Caki2 (cell line): ENCODE data around the gene C2orf49. TPM values are rescaled to one million over a fixed set of nuclear protein-coding genes. Genes with fewer than 3 reads are reported as not detected.

ENCODE experiments used
- DNase-seq: peaks from one replicate; pipeline ENCODE4 v3.0.0-alpha.2; 2015; ENCODE audit warnings: low read depth
- in situ Hi-C: cut with HindIII; loops from 2 replicates; pipeline ENCODE4 v1.10.0; 2016; ENCODE audit warnings: low sequenced_read_pairs, low pct_unique_long_range_greater_than_20kb, mixed read lengths
- total RNA-seq: library from RNA; depleted of rRNA; stranded (reverse); fragments of >200 nt; shearing (Covaris generic); gene quantifications from 2 replicates; pipeline ENCODE4 v1.2.3, GENCODE V29; 2014; ENCODE audit warnings: low replicate concordance; rRNA removed

Gene C2orf49
- total RNA-seq, 1 experiment from 2014 or later, result 18.6 TPM

DNA sequence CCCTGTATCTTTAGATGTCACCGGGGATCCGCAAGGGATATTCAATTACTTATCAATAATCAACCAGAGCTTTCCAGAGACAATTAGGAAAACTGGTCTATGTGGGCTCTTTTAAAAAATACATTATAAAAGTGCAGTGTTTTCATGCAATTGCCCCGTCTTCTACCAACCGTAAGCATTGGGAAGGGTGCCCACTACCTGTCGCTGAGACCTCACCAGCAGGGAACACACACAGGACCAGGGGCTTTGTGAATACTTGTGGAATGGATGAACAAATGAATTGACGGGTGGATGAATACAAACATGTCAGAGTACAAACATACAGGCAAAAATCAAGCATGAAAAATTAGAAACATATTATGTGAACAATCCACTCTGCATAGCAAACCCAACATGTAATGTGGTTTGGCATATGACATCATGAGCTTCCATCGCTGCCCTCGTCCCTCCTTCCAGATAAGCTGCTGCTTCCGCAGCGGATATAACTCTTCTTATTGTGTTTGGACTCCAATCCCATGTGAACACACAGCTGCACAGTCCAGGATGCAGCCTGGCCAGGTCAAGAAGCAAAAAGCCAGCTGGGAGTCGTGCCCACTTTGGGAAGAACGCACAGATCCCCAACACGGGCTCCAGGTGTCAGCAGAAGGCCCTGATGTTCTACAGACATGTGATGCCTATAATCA lies 56.2 kb downstream of the C2orf49 start:
- no peak for DNase-seq
- in situ Hi-C loops, result no loop called here

DNA sequence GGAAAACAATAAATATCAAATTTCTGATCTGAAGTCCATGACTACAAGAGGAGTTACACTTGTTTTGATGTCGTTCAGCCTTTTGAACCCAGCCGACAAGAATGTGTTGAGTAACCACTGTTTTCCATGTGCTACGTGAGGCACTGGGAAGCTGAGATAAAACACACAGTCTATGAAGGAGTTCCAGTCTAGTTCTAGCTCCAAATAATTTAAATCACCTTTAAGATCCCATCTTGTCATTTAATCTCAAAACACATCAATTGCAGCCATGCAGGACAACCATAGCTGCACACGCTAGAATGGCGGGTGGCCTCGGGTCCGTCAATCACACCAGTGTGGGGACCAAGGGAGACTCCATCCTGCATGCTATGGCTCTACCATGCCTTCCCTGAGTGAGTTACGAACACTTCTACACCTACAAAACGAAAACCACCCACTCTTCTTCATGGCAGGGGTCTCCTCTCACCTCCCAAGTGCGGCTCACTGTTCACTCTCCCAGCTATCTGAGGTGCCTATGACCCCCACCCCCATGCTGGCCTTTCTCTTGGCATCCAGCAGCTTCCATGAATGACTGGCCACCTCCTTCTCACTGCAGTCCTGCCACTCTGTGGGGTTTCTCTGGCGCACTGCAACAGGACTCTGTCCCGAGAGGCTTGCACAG lies 57.7 kb downstream of the C2orf49 start:
- no peak for DNase-seq
- in situ Hi-C loops, result no loop called here

DNA sequence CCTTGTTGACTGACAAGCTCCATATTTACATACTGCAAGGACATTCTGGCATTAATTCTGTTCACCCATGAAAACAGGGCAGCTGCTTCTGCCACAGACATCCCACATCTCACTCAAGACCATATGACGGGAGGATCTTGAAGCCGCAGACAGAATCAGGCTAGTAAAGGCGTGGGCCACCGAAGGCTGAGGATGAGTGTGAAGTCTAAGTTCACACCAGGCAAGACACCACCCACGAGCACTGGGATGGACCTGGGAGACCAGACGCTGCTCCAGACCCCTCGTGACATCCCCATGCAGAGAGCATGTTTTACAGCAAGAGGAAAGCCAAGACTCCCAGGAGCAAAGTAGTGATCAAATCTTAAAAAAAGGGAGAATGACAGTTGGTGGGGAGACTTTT lies 58.4 kb downstream of the C2orf49 start:
- in situ Hi-C loops, result no loop called here
- no peak for DNase-seq

DNA sequence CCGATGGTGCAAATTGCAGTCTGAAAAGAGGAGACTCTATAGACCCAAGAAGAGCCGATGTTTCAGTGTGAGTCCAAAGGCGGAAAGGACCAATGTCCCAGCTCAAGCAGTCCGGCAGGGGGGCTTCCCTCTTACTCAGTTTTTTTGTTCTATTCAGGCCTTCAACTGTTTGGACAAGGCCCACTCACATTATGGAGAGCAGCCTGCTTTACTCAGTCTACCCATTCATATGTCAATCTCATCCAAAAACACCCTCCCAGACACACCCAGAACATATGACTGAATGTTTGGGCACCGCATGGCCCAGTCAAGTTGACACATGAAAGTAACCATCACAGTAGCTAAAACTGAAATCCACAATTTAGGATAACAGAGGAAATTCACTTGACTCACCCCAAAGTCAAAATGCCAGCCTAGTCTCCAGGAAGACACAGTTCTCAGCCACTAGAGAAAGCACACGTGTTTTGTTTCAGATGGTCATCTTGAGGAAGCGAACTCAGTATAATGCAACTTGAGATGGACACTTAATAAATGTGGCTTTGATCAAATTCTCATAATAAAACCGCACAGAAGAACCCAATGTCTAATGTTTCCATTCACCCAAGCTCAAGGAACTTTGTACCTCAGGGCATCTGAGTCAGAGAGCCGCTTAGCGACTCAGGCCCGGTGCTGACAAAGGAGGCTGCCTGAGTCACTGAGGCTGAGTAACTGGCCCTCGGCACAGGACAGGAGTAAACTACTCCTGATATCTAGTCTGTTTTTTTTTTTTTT lies 59.1 kb downstream of the C2orf49 start:
- in situ Hi-C loops, result no loop called here
- DNase-seq, result peak; percentile 92

DNA sequence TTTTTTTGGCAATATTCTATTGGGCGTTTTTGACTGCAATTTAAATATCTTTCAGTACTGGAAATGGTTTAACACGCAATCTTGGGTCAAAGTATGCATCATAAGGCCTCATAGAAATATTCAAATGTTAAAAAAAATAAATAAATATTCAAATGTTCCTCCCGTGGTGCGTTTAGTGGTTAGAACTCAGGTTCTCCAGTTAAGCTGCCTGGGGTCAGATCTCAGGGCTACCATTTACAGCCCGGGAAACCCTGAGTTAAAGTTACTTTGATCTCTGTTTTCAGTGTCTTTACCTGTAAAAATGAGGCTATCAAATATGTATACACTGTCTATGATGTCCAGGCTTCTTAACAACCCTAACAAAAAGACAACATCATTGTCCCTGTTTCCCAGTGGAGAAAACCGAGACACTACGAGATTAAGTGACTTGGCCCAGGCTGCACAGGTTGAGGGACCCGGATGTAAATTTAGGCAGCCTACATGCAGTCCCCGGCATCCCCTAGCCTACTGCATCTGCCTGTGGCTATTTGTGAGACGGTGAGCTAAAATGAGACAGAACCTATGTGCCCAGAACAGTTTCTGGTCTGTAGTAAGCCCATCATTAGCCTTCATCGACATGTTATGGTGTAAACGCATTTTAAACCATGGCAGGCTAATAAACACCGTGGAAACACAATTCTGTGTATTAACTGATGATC lies 59.8 kb downstream of the C2orf49 start:
- no peak for DNase-seq

DNA sequence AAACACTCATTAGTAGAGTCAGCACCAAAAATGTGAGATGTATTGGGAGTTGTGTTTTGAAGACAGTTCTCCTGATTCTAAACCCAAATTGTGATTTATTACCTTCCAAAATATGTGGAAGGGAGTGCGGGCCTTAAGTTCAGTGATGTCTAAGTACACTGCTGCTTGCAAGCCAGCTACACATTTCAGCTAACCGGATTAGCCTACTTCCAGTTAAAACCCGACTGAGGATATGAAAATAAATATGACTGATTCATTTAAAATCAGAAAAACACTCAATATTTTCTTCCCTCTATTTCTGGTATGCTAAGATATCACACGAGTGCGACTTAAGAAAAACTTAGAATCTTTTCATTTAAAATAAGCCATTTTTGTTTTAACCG lies 60.6 kb downstream of the C2orf49 start:
- in situ Hi-C loops, result no loop called here
- DNase-seq, result no peak

More for the DNA sequence above, 59.8 kb downstream of the C2orf49 start:
- in situ Hi-C loops, result no loop called here

DNA sequence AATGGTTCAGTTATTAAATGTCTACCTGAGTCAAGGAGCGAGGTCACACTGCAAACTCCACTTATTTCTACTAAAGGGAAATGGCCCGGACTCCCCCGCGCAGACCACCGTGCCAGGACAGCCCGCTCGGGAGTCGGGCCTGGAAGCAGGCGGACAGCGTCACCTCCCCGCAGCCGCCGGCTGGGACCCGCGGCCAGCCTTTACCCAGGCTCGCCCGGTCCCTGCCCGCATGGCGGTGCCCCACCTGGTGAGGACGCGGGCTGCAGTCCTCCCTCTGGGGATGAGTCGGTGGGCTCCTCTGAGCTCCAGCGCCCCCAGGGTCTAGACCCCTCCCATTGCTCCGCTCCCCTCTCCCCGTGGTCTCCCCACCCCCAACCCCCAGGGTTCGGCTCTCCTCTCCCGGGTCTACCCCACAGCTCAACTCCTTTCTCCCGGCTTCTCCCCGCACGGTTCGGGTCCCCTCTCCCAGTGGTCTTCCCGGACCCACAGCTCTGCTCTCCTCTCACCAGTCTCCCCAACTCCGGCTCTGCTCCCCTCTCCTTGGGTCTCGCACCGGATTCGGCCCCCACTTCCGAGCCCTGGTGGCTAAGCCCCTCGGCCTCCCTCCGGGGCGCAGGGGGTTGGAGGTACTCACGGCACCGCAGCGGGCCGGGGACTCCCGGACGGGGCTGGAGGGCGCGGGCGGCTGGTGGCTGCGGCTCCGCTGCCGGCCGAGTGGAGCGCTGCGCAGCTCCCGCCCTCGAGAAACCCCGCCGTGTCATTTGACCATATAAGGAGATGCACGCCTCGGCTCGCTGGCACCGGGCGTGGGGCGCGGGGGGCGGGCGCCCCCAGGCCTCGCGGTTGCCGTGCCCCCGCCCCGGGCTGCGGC lies 61.2 kb downstream of the C2orf49 start, which contains the start of gene FHL2:
TSS of gene FHL2 (minus strand) at position 716 of the 871 bp plus-strand sequence. CDS start 12,535 bp downstream, outside the sequence.
- peak; percentile 85 for DNase-seq
- in situ Hi-C loops, result no loop called here

Other genes with a start within 250 kb of the C2orf49 start
- 0.17 and 0.20 TPM in 2 replicates for gene GPR45, start 95.8 kb upstream of the C2orf49 start, total RNA-seq
- 17.5 and 20.9 TPM in 2 replicates for gene TGFBRAP1, start 7.8 kb upstream of the C2orf49 start, total RNA-seq
- gene FHL2, start 61.5 kb downstream of the C2orf49 start, total RNA-seq, result 256 and 275 TPM in 2 replicates